ENCODE results near the gene ICA1. TPM values are rescaled to one million over a fixed set of nuclear protein-coding genes. Genes with fewer than 3 reads are reported as not detected.

Gene ICA1
- total and polyA plus RNA-seq, 2 of the 13 experiments (the other 11 are each of a cell fraction or from before 2014, with no cell fraction given), result 0.29 TPM; not detected in 1

- H3K4me3 ChIP-seq (replicated peaks in 1 of 3; ENCODE audit: insufficient read depth in 1 of 3, low read depth in 2 of 3, low read length in 3 of 3), result no peak overlapping the region
- ChIA-PET POLR2A (no interaction called here), CTCF (ENCODE audit: low intra/inter-chr PET ratio, low total read pairs) (no interaction called here)
- peaks cover 0 to 3% of the 10 kb centered on the region in 2 experiments; a peak in 1 of 5 replicates for H3K27me3 ChIP-seq (ENCODE audit: control insufficient read depth in 1 of 2, insufficient read depth in 2 of 2, low read length in 2 of 2)
- WGBS (ENCODE audit: low lambda C conversion rate), result 22% methylated on average over 3 of the region's 3 CpGs
- intact Hi-C loops (cut with micrococcal nuclease; ENCODE audit: unreplicated experiment) (no loop called here), in situ Hi-C loops (cut with HindIII; ENCODE audit: extremely low pct_ligation_motif_present, low pct_unique_long_range_greater_than_20kb) (no loop called here)
- H3K27ac ChIP-seq (ENCODE audit: extremely low read length, insufficient read depth, low read length), result no peak overlapping the region
- no peak for DNase-seq (ENCODE audit: low spot score)
- no peak overlapping the region for H2AFZ ChIP-seq (ENCODE audit: low read length)
- no peak overlapping the region for H3K9ac ChIP-seq (ENCODE audit: insufficient read depth, low read depth, low read length)
- no peaks in the 10 kb centered on the region for H3K79me2 ChIP-seq (ENCODE audit: insufficient read depth, low read length)
- TF ChIP-seq ZNF160 (CRISPR knock-in tag; IDR thresholded peaks at IDR 0.05) (no peak), ZNF546 (CRISPR knock-in tag; conservative IDR thresholded peaks at IDR 0.05) (no peak), FOXK2 (IDR thresholded peaks at IDR 0.05) (no peak), ZNF775 (CRISPR knock-in tag; IDR thresholded peaks at IDR 0.05; ENCODE audit: borderline replicate concordance) (no peak), ZNF766 (CRISPR knock-in tag; IDR thresholded peaks at IDR 0.05; ENCODE audit: borderline replicate concordance) (no peak), GTF3A (CRISPR knock-in tag; conservative IDR thresholded peaks at IDR 0.05) (no peak), STAT6 (CRISPR knock-in tag; IDR thresholded peaks at IDR 0.05; ENCODE audit: borderline replicate concordance) (no peak), SAFB2 (CRISPR knock-in tag; IDR thresholded peaks at IDR 0.05; ENCODE audit: borderline replicate concordance, low read depth) (no peak), SP140L (CRISPR knock-in tag; IDR thresholded peaks at IDR 0.05; ENCODE audit: borderline replicate concordance) (no peak), GMEB1 (CRISPR knock-in tag; IDR thresholded peaks at IDR 0.05; ENCODE audit: borderline replicate concordance) (no peak), ZNF878 (CRISPR knock-in tag; IDR thresholded peaks at IDR 0.05) (no peak), ZBTB4 (CRISPR knock-in tag; IDR thresholded peaks at IDR 0.05; ENCODE audit: borderline replicate concordance) (no peak), ZNF879 (CRISPR knock-in tag; IDR thresholded peaks at IDR 0.05) (no peak), KDM4B (CRISPR knock-in tag; IDR thresholded peaks at IDR 0.05) (no peak)
- BruUV-seq (replicated peaks), result no TSS peak
- H3K9me3 ChIP-seq (ENCODE audit: low read length), result no peaks in the 10 kb centered on the region
- H3K36me3 ChIP-seq (replicated peaks in 1 of 2; ENCODE audit: control insufficient read depth in 1 of 2, insufficient read depth in 2 of 2, low read length in 2 of 2), result no peaks in the 10 kb centered on the region
- H3K4me1 ChIP-seq (ENCODE audit: insufficient read depth, low read length), result no peaks in the 10 kb centered on the region
- no peak for FAIRE-seq
- no peaks in the 10 kb centered on the region for H4K20me1 ChIP-seq (ENCODE audit: insufficient read depth, low read length)
- ATAC-seq, result no peak
- no peak overlapping the region for H3K4me2 ChIP-seq (ENCODE audit: low read depth, low read length)
These were observed 7.8 kb downstream of the ICA1 start for GRCh38 chr7:8254215-8254614.
